Mucosa of descending colon (tissue), 3 donors: ENCODE data around the gene ZC3H14. TPM values are rescaled to one million over a fixed set of nuclear protein-coding genes. Genes with fewer than 3 reads are reported as not detected.

ENCODE experiments used
- ATAC-seq: fragments of 200-7000 bp; cut with Tn5 transposase; one replicate; pipeline ENCODE4 v1.9.1; 2020; ENCODE audit warnings: mild to moderate bottlenecking, moderate library complexity
- DNase-seq, 3 donors: peaks; one replicate each; pipeline ENCODE4 v3.0.0-alpha.2; 2020
- H3K36me3 ChIP-seq: fragments of 200-600 bp; one replicate; pipeline ENCODE4 v1.8.0; 2021; ENCODE audit warnings: low read depth, mild to moderate bottlenecking
- H3K4me1 ChIP-seq: fragments of 200-600 bp; one replicate; pipeline ENCODE4 v1.8.0; 2021; ENCODE audit warnings: low read depth, mild to moderate bottlenecking
- H3K4me3 ChIP-seq: fragments of 200-600 bp; one replicate; pipeline ENCODE4 v1.8.0; 2021; ENCODE audit warnings: mild to moderate bottlenecking
- H3K9me3 ChIP-seq: fragments of 200-600 bp; one replicate; pipeline ENCODE4 v1.8.0; 2021; ENCODE audit warnings: mild to moderate bottlenecking
- intact Hi-C, 2 donors: fragments of 100-400 bp; cut with DNase I in 1 of 2; cut with micrococcal nuclease in 1 of 2; formaldehyde crosslinking; loops; one replicate each; pipeline versions ENCODE4 v1.11.0 to v1.11.1; 2022; cut with DNase I, micrococcal nuclease
- total RNA-seq, 3 donors: library from RNA; stranded (reverse); fragmentation: NEBNext Ultra II Directional in 2 of 3; extraction: Animal tissue kit (Norgen Biotek cat#: 25700) in 2 of 3; gene quantifications; one replicate each; pipeline versions ENCODE4 v1.2.1 to v1.2.4, GENCODE V29; 2021 to 2023
- TF ChIP-seq, protein P1 (sequence below): fragments of 200-600 bp; IDR thresholded peaks from one replicate; pipeline ENCODE4 v1.8.0; 2022; ENCODE audit warnings: antibody characterized with exemption, mild to moderate bottlenecking
- donor health status: DM: no; HTN: no; CAD: no; lungs with moderate emphysema.
- donor health status: DM: no; HTN: no; CAD: no.
- donor health status: DM: no; HTN: yes; CAD: no.

Gene ZC3H14
- total RNA-seq, 3 donors from 2014 or later, result 55.9 to 72.9 (median 70.7) TPM

DNA sequence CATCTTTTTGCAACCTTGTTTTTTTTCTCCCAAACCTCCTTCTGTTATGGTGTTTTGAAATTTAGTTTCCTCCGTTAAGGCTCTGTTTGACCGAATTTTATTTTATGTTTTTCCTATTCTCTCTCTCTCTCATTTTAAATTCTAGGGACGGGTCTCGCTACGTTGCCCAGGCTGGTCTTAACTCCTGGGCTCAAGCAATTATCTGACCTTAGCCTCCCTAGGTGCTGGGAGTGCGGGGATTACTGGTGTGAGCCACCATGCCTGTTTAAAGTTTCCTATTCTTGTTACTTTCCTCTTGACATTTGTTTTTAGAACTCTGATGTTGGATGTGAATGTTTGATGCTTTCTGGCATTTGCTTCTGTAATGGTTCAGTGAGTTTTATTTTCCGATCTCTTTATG lies 1.0 kb downstream of the ZC3H14 start:
- intact Hi-C loops, result loop anchor here in 1 of 2 donors (5.0 kb wide), 1 partner anchor 72 kb away; no protein-coding TSS in a partner anchor
- TF ChIP-seq, protein P1, sequence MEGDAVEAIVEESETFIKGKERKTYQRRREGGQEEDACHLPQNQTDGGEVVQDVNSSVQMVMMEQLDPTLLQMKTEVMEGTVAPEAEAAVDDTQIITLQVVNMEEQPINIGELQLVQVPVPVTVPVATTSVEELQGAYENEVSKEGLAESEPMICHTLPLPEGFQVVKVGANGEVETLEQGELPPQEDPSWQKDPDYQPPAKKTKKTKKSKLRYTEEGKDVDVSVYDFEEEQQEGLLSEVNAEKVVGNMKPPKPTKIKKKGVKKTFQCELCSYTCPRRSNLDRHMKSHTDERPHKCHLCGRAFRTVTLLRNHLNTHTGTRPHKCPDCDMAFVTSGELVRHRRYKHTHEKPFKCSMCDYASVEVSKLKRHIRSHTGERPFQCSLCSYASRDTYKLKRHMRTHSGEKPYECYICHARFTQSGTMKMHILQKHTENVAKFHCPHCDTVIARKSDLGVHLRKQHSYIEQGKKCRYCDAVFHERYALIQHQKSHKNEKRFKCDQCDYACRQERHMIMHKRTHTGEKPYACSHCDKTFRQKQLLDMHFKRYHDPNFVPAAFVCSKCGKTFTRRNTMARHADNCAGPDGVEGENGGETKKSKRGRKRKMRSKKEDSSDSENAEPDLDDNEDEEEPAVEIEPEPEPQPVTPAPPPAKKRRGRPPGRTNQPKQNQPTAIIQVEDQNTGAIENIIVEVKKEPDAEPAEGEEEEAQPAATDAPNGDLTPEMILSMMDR, result no peak

DNA sequence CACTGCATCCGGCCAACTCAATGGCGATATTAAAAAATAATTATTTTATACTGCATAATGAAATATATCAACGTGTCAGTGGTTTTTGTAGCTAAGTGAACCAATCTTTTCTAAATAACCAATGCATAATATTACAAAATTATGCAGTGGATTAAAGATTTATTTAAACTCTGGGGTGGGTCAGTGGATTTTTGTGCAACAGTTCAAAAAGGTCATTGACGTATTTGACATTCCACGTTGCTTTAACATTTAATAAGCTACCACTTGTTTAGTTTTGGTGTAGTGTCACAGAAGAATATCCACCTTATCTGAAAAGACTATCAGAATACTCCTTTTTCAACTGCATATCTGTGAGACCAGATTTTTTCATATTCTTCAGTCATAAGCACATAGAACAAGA lies 2.6 kb downstream of the ZC3H14 start:
- intact Hi-C loops, result no loop called here
- TF ChIP-seq, protein P1, result no peak

More for the DNA sequence above, 1.0 kb downstream of the ZC3H14 start:
- H3K9me3 ChIP-seq, result no peaks in the 10 kb centered on the region
- no peak overlapping the region for H3K4me3 ChIP-seq
- no peak for DNase-seq
- no peaks in the 10 kb centered on the region for H3K36me3 ChIP-seq
- peaks cover 19% of the 10 kb centered on the region for H3K4me1 ChIP-seq
- no peak for ATAC-seq

DNA sequence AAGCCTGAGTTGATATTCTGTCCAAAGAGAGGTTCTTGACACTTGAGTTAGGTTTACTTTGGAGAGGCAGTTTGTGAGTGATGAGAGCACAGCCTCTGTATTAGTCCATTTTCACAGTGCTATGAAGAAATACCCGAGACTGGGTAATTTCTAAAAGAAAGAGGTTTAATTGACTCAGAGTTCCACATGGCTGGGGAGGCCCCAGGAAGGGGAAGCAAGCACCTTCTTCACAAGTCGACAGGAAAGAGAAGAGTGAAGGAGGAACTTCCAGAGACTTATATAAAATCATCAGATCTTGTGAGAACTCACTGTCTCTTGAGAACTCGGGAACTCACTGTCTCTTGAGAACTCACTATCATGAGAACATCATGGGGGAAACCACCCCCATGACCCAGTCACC lies 5.4 kb downstream of the ZC3H14 start:
- DNase-seq, result no peak
- no peak for ATAC-seq
- intact Hi-C loops, result no loop called here
- no peak overlapping the region for H3K4me3 ChIP-seq
- H3K9me3 ChIP-seq, result no peaks in the 10 kb centered on the region
- peaks cover 1% of the 10 kb centered on the region for H3K36me3 ChIP-seq
- TF ChIP-seq, protein P1, result no peak
- peaks cover 14% of the 10 kb centered on the region for H3K4me1 ChIP-seq

More for the DNA sequence above, 2.6 kb downstream of the ZC3H14 start:
- no peak overlapping the region for H3K4me3 ChIP-seq
- no peak for DNase-seq
- no peaks in the 10 kb centered on the region for H3K9me3 ChIP-seq
- no peaks in the 10 kb centered on the region for H3K36me3 ChIP-seq
- H3K4me1 ChIP-seq, result peaks cover 19% of the 10 kb centered on the region
- ATAC-seq, result no peak

DNA sequence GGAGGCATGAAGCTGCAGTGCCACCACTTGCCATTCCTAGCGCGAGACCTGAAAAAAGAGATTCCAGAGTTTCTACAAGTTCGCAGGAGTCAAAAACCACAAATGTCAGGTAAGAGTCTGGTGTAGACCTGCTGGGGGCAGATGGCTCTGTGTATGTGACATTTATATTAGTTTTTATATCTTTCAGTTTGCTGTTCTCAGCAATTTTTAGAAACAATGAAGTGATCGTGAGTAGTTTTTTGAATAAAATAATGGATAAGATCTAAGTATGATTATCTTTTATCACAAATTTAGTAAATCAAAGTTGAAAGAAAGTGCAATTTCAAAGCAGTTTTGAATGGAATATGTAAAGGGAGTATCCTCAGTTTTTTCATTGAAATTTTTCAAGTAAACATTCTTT lies 9.3 kb downstream of the ZC3H14 start:
- Histone ChIP-seq H3K36me3 (peaks cover 6% of the 10 kb centered on the region), H3K4me3 (no peak overlapping the region), H3K4me1 (no peaks in the 10 kb centered on the region), H3K9me3 (no peaks in the 10 kb centered on the region)
- ATAC-seq (no peak), DNase-seq (no peak)
- intact Hi-C loops, result no loop called here
- TF ChIP-seq, protein P1, result no peak

DNA sequence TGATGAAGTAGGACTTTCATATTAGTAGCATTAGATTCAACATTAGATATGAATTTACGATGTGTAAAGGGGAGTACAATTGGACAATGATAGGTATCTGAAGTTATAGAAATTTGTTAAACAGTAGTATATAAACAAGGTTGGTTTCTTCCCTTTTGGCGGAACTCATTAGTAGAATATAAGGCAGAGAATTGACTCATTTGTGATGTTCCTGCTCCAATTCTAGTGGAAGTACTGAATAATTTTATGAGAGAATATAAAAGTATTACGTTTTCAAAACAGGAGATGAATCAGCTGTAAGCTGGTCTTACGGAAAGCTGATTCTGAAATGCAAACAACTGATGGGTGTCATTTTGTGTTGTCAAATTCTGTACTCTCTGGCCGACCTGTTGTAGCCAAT lies 13.4 kb downstream of the ZC3H14 start:
- DNase-seq (no peak), ATAC-seq (no peak)
- Histone ChIP-seq H3K36me3 (peaks cover 14% of the 10 kb centered on the region), H3K9me3 (no peaks in the 10 kb centered on the region), H3K4me1 (no peaks in the 10 kb centered on the region), H3K4me3 (no peak overlapping the region)
- TF ChIP-seq, protein P1, result no peak
- intact Hi-C loops, result no loop called here

DNA sequence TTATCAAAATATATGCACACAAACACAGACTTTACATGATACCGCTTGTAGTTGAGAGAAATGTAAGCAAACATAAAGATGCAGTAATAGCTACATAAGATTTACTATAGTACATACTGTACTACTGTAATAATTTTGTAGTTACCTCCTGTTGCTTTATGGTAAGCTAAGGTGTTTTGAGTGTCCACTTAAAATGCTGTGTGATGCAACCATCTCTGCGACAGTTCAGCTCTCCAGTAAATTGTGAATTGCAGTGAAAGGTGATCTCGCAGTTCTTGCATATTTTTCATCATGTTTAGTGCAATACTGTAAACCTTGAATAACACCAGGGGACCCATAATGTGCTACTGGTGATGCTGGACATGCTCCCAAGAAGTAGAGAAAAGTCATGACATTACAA lies 21.6 kb downstream of the ZC3H14 start:
- TF ChIP-seq, protein P1, result no peak
- peaks cover 3% of the 10 kb centered on the region for H3K4me1 ChIP-seq
- ATAC-seq (no peak), DNase-seq (no peak)
- H3K36me3 ChIP-seq, result peaks cover 2% of the 10 kb centered on the region
- intact Hi-C loops, result no loop called here
- no peak overlapping the region for H3K4me3 ChIP-seq
- no peaks in the 10 kb centered on the region for H3K9me3 ChIP-seq
